Large intestine (tissue), 3 donors: ENCODE measurements around the gene SH2B2. TPM values are rescaled to one million over a fixed set of nuclear protein-coding genes. Genes with fewer than 3 reads are reported as not detected.
A peak's percentile ranks its signal among the peaks of the same experiment; 100 is the strongest.

Source experiments
- DNase-seq, 2 donors: peaks; one replicate each; pipeline versions ENCODE4 v3.0.0 to v3.0.0-alpha.2; 2013
- H3K27ac ChIP-seq: one replicate; pipeline ENCODE4 v1.5.1; 2013; ENCODE audit warnings: low read length
- H3K27me3 ChIP-seq: 2 replicates; pipeline ENCODE4 v1.6.1; 2013; ENCODE audit warnings: low read length; ENCODE audit not compliant: control insufficient read depth, insufficient read depth
- H3K36me3 ChIP-seq: 2 replicates; pipeline ENCODE4 v1.6.1; 2013; ENCODE audit warnings: low read length; ENCODE audit not compliant: control insufficient read depth, insufficient read depth
- H3K4me1 ChIP-seq: one replicate; pipeline ENCODE4 v1.6.1; 2013; ENCODE audit warnings: low read length; ENCODE audit not compliant: control insufficient read depth, insufficient read depth
- H3K4me3 ChIP-seq: one replicate; pipeline ENCODE4 v1.5.1; 2013; ENCODE audit warnings: low read length
- H3K9me3 ChIP-seq: one replicate; pipeline ENCODE4 v1.6.1; 2013; ENCODE audit warnings: mild to moderate bottlenecking, low read depth, low read length, moderate library complexity; ENCODE audit not compliant: control insufficient read depth
- WGBS: methylation state at CpG from one replicate; pipeline ENCODE4 v1.1.5; 2013; ENCODE audit warnings: low lambda C conversion rate; ENCODE audit not compliant: insufficient coverage; 5-methylcytosine and 5-hydroxymethylcytosine counted together
- polyA plus RNA-seq: library from polyadenylated mRNA; unstranded; fragments of 120-200 nt; gene quantifications from one replicate; pipeline ENCODE4 v1.2.1, GENCODE V29; 2013

The SH2B2 gene
- polyA plus RNA-seq, 1 donor, result 1.6 TPM

- Histone ChIP-seq H3K9me3 (no peaks in the 10 kb centered on the region), H3K27me3 (no peaks in the 10 kb centered on the region), H3K36me3 (peaks cover 5% of the 10 kb centered on the region), H3K27ac (no peak overlapping the region), H3K4me1 (peaks cover 15% of the 10 kb centered on the region), H3K4me3 (no peak overlapping the region)
- WGBS, result no CpG with 5 or more reads among the region's 10 CpGs
- no peak for DNase-seq
Measured at GRCh38 chr7:102277901-102278300, 8.8 kb upstream of the SH2B2 start.

- H3K27me3 ChIP-seq, result no peaks in the 10 kb centered on the region
- H3K36me3 ChIP-seq, result peaks cover 5% of the 10 kb centered on the region
- no peak overlapping the region for H3K4me3 ChIP-seq
- H3K4me1 ChIP-seq, result no peaks in the 10 kb centered on the region
- H3K27ac ChIP-seq, result no peak overlapping the region
- WGBS, result no CpG with 5 or more reads among the region's 23 CpGs
- peak; percentile 38 to 52 for DNase-seq
- no peaks in the 10 kb centered on the region for H3K9me3 ChIP-seq
Measured at GRCh38 chr7:102279537-102280400, 6.9 kb upstream of the SH2B2 start.

GRCh38 chr7:102280521-102280920, 6.1 kb upstream of the SH2B2 start:
- H3K4me1 ChIP-seq, result no peaks in the 10 kb centered on the region
- H3K27ac ChIP-seq, result no peak overlapping the region
- no peak for DNase-seq
- WGBS, result no CpG with 5 or more reads among the region's 5 CpGs
- no peak overlapping the region for H3K4me3 ChIP-seq
- H3K27me3 ChIP-seq, result no peaks in the 10 kb centered on the region
- no peaks in the 10 kb centered on the region for H3K9me3 ChIP-seq
- H3K36me3 ChIP-seq, result peaks cover 2% of the 10 kb centered on the region

GRCh38 chr7:102281785-102282184, 4.9 kb upstream of the SH2B2 start:
- Histone ChIP-seq H3K4me1 (peaks cover 4% of the 10 kb centered on the region), H3K36me3 (peaks cover 2% of the 10 kb centered on the region), H3K27ac (no peak overlapping the region), H3K9me3 (no peaks in the 10 kb centered on the region), H3K4me3 (no peak overlapping the region), H3K27me3 (peaks cover 2% of the 10 kb centered on the region)
- no peak for DNase-seq
- no CpG with 5 or more reads among the region's 14 CpGs for WGBS

- Histone ChIP-seq H3K27ac (no peak overlapping the region), H3K9me3 (peaks cover 5% of the 10 kb centered on the region), H3K36me3 (peaks cover 2% of the 10 kb centered on the region), H3K4me3 (no peak overlapping the region), H3K4me1 (peaks cover 9% of the 10 kb centered on the region), H3K27me3 (peaks cover 3% of the 10 kb centered on the region)
- no CpG with 5 or more reads among the region's 32 CpGs for WGBS
- DNase-seq, result no peak
Measured at GRCh38 chr7:102282465-102283362, 4.0 kb upstream of the SH2B2 start.

- Histone ChIP-seq H3K27me3 (peaks cover 4% of the 10 kb centered on the region), H3K27ac (no peak overlapping the region), H3K36me3 (peaks cover 2% of the 10 kb centered on the region), H3K4me1 (peaks cover 16% of the 10 kb centered on the region), H3K4me3 (no peak overlapping the region), H3K9me3 (peaks cover 5% of the 10 kb centered on the region)
- no peak for DNase-seq
- no CpG with 5 or more reads among the region's 10 CpGs for WGBS
Measured at GRCh38 chr7:102283477-102284189, 3.0 kb upstream of the SH2B2 start.

GRCh38 chr7:102284399-102284798, 2.3 kb upstream of the SH2B2 start:
- Histone ChIP-seq H3K4me1 (peaks cover 16% of the 10 kb centered on the region), H3K9me3 (peaks cover 5% of the 10 kb centered on the region), H3K27me3 (peaks cover 4% of the 10 kb centered on the region), H3K36me3 (peaks cover 2% of the 10 kb centered on the region), H3K27ac (no peak overlapping the region), H3K4me3 (no peak overlapping the region)
- DNase-seq, result no peak
- WGBS, result no CpG with 5 or more reads among the region's 12 CpGs

- WGBS, result no CpG with 5 or more reads among the region's 19 CpGs
- H3K36me3 ChIP-seq, result peaks cover 2% of the 10 kb centered on the region
- no peak overlapping the region for H3K27ac ChIP-seq
- H3K4me3 ChIP-seq, result no peak overlapping the region
- peaks cover 5% of the 10 kb centered on the region for H3K9me3 ChIP-seq
- no peak for DNase-seq
- H3K27me3 ChIP-seq, result peaks cover 4% of the 10 kb centered on the region
- peaks cover 16% of the 10 kb centered on the region for H3K4me1 ChIP-seq
Measured at GRCh38 chr7:102284891-102285539, 1.7 kb upstream of the SH2B2 start.

GRCh38 chr7:102285540-102286236, 980 bp upstream of the SH2B2 start:
- WGBS, result no CpG with 5 or more reads among the region's 19 CpGs
- H3K9me3 ChIP-seq, result peaks cover 5% of the 10 kb centered on the region

More at GRCh38 chr7:102285540-102286236, 980 bp upstream of the SH2B2 start:
- peaks cover 4% of the 10 kb centered on the region for H3K27me3 ChIP-seq
- peaks cover 16% of the 10 kb centered on the region for H3K4me1 ChIP-seq
- H3K27ac ChIP-seq, result no peak overlapping the region
- peak overlapping the region; percentile 48 for H3K4me3 ChIP-seq
- no peaks in the 10 kb centered on the region for H3K36me3 ChIP-seq
- no peak for DNase-seq
